ENCODE results near the gene KLK13. TPM values are rescaled to one million over a fixed set of nuclear protein-coding genes. Genes with fewer than 3 reads are reported as not detected.

Gene KLK13
- total RNA-seq, 1 experiment from 2014 or later = not detected

DNA sequence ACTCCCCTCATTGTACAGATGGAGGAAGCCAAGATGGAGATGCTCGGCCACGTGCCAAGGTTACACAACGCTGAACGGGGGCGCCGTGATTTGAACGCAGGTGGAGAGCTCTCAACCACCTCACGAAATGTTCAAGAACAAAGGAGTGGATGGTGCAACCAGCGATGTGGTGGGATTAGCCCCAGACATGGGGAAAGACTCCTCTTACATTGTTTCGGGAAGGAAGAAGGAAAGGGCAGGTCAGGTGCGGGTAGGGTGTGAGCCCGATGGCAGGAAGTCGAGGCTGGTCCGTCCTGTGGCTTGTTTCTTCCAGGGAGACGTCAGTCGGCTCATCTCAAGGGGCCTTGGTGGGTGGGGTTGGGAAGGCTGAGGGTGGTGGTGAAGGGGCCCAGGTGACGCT is 24.9 kb upstream of the KLK13 start:
- no peaks in the 10 kb centered on the region for H3K9me2 ChIP-seq (replicated peaks; ENCODE audit: insufficient read depth, low read length)
- no peaks in the 10 kb centered on the region for H3K27me3 ChIP-seq (ENCODE audit: low read length)
- no peak overlapping the region for H3K9ac ChIP-seq (ENCODE audit: low read length)
- H3K79me2 ChIP-seq (ENCODE audit: low read length) = no peaks in the 10 kb centered on the region
- no peak for DNase-seq
- H3K4me1 ChIP-seq (ENCODE audit: low read length) = no peaks in the 10 kb centered on the region
- no peaks in the 10 kb centered on the region for H3K36me3 ChIP-seq (ENCODE audit: insufficient read depth, low read length)
- H3K9me3 ChIP-seq (ENCODE audit: low read length) = no peaks in the 10 kb centered on the region
- H3K27ac ChIP-seq (ENCODE audit: low read length) = no peak overlapping the region
- no peak overlapping the region for H3K4me2 ChIP-seq (ENCODE audit: low read depth, low read length, poor library complexity, severe bottlenecking)
- no peak overlapping the region for H3K4me3 ChIP-seq (ENCODE audit: low read length)
- peaks cover 29% of the 10 kb centered on the region; the same call in 1 of the 2 replicates for H4K20me1 ChIP-seq (ENCODE audit: insufficient read depth, low read depth, low read length)
- no peak overlapping the region for H2AFZ ChIP-seq (ENCODE audit: low read length)

DNA sequence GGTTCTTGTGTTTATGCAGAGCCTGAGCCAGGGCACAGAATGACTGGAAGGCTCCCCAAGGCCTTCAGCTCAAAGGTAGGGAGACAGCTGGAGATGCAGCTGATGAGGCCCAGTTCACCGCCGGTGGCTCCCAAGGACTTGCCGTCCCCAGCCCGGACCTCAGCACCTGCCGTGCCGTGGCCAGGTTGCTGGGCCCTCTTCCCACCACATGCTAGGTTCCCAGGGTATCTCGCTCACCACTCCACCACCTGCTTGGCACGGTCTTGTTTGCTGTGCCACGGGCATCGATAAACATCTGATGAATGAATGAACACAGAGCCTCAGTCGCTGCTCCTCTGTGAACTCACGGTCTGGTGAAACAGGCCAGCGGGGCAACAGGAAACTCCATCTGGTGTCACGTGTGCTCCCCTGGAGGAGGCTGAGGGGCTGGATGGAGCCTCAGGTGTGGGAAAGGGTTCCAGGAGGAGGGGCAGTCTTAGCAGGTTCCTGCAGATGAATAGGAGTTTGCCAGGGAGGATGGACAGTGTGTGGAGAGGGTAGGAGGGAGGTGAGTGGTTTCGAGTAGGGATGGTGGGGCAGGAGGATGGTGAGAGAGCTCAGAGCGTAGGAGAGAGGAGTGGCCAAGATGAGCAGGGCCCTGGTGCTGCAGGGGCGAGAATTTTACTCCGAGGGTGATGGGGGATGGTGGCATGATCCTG is 21.4 kb upstream of the KLK13 start:
- H3K27ac ChIP-seq (ENCODE audit: low read length) = no peak overlapping the region
- no peak overlapping the region for H3K4me3 ChIP-seq (ENCODE audit: low read length)
- H3K4me1 ChIP-seq (ENCODE audit: low read length) = no peaks in the 10 kb centered on the region
- H4K20me1 ChIP-seq (ENCODE audit: insufficient read depth, low read depth, low read length) = 0 out of 2 replicates have a peak, but pooled peaks cover 4% of the 10 kb centered on the region
- H3K9me3 ChIP-seq (ENCODE audit: low read length) = no peaks in the 10 kb centered on the region
- no peak overlapping the region for H3K9ac ChIP-seq (ENCODE audit: low read length)
- DNase-seq = no peak
- H2AFZ ChIP-seq (ENCODE audit: low read length) = no peak overlapping the region
- H3K79me2 ChIP-seq (ENCODE audit: low read length) = no peaks in the 10 kb centered on the region
- no peaks in the 10 kb centered on the region for H3K9me2 ChIP-seq (replicated peaks; ENCODE audit: insufficient read depth, low read length)
- no peaks in the 10 kb centered on the region for H3K36me3 ChIP-seq (ENCODE audit: insufficient read depth, low read length)
- no peaks in the 10 kb centered on the region for H3K27me3 ChIP-seq (ENCODE audit: low read length)
- H3K4me2 ChIP-seq (ENCODE audit: low read depth, low read length, poor library complexity, severe bottlenecking) = no peak overlapping the region

DNA sequence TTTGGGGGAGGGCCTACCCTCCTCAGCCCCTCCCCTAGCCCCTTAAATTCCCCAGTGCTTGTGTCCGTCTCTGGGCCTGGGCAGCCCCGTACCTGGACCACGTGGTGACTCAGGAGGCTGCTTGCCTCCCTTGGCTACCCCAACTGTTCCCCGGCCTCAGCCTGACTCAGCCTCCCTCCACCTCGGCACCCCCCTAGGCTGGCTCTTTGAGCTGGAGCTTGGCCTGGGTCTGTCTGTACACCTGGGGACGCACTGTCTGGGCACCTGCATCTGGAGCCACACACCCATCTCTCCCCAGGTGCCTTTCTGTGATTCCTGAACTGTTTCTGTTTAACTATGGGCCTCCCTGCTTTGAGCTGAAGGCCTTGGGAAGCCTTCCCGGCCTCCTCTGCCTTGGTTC is 19.6 kb upstream of the KLK13 start:
- no peak overlapping the region for H3K27ac ChIP-seq (ENCODE audit: low read length)
- H3K4me3 ChIP-seq (ENCODE audit: low read length) = no peak overlapping the region
- H3K36me3 ChIP-seq (ENCODE audit: insufficient read depth, low read length) = no peaks in the 10 kb centered on the region
- no peak overlapping the region for H3K9ac ChIP-seq (ENCODE audit: low read length)
- 0 out of 2 replicates have a peak, but pooled peaks cover 2% of the 10 kb centered on the region for H4K20me1 ChIP-seq (ENCODE audit: insufficient read depth, low read depth, low read length)
- H3K9me2 ChIP-seq (replicated peaks; ENCODE audit: insufficient read depth, low read length) = no peaks in the 10 kb centered on the region
- no peaks in the 10 kb centered on the region for H3K4me1 ChIP-seq (ENCODE audit: low read length)
- H3K4me2 ChIP-seq (ENCODE audit: low read depth, low read length, poor library complexity, severe bottlenecking) = no peak overlapping the region
- no peak for DNase-seq
- no peaks in the 10 kb centered on the region for H3K79me2 ChIP-seq (ENCODE audit: low read length)
- no peaks in the 10 kb centered on the region for H3K27me3 ChIP-seq (ENCODE audit: low read length)
- no peaks in the 10 kb centered on the region for H3K9me3 ChIP-seq (ENCODE audit: low read length)
- no peak overlapping the region for H2AFZ ChIP-seq (ENCODE audit: low read length)

DNA sequence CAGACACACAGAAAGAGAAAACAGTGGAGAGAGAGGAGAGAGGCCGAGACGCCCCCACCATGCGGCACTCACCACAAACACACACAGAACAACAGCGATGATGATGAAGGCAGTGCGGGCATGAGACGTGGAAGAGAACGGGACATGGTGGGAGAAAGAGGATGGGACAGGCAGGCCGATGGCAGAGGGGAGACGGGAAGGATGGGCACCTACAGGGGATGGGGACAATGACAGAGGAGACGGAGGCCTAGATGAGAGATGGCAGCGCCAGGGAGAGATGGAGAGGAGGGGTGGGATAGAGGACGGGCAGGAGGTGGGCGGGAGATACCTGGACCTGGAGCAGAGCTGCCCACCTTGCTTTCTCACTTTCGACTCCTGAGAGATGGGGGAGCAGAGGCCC is 18.9 kb upstream of the KLK13 start:
- H3K4me2 ChIP-seq (ENCODE audit: low read depth, low read length, poor library complexity, severe bottlenecking) = no peak overlapping the region
- no peak overlapping the region for H2AFZ ChIP-seq (ENCODE audit: low read length)
- H3K79me2 ChIP-seq (ENCODE audit: low read length) = no peaks in the 10 kb centered on the region
- H3K9me2 ChIP-seq (replicated peaks; ENCODE audit: insufficient read depth, low read length) = no peaks in the 10 kb centered on the region
- H3K4me3 ChIP-seq (ENCODE audit: low read length) = no peak overlapping the region
- no peak overlapping the region for H3K9ac ChIP-seq (ENCODE audit: low read length)
- H3K4me1 ChIP-seq (ENCODE audit: low read length) = no peaks in the 10 kb centered on the region
- no peaks in the 10 kb centered on the region for H3K36me3 ChIP-seq (ENCODE audit: insufficient read depth, low read length)
- no peaks in the 10 kb centered on the region for H3K9me3 ChIP-seq (ENCODE audit: low read length)
- H3K27ac ChIP-seq (ENCODE audit: low read length) = no peak overlapping the region
- no peaks in the 10 kb centered on the region for H4K20me1 ChIP-seq (ENCODE audit: insufficient read depth, low read depth, low read length)
- no peak for DNase-seq
- H3K27me3 ChIP-seq (ENCODE audit: low read length) = no peaks in the 10 kb centered on the region

DNA sequence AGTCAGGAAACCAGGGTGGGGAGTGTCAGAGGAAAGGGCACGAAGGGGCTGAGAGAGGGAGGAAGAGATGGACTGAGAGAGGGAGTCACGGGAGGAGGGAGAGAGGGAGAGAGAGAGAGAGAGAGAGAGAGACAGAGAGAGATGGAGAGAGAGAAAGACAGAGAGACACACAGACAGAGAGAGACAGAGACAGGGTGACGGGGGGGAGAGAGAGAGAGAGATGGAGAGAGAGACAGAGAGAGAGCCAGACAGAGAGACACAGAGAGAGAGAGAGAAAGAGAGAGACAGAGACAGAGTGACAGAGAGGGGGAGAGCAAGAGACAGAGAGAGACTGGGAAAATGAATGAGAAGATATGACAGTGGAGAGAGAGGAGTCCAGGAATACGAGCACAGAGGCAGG is 18.3 kb upstream of the KLK13 start:
- Histone ChIP-seq H3K4me1 (ENCODE audit: low read length) (no peaks in the 10 kb centered on the region), H3K27ac (ENCODE audit: low read length) (no peak overlapping the region), H3K27me3 (ENCODE audit: low read length) (no peaks in the 10 kb centered on the region), H3K4me2 (ENCODE audit: low read depth, low read length, poor library complexity, severe bottlenecking) (no peak overlapping the region), H3K36me3 (ENCODE audit: insufficient read depth, low read length) (no peaks in the 10 kb centered on the region), H2AFZ (ENCODE audit: low read length) (no peak overlapping the region), H3K9me3 (ENCODE audit: low read length) (no peaks in the 10 kb centered on the region), H3K4me3 (ENCODE audit: low read length) (no peak overlapping the region), H3K9me2 (replicated peaks; ENCODE audit: insufficient read depth, low read length) (no peaks in the 10 kb centered on the region), H3K9ac (ENCODE audit: low read length) (no peak overlapping the region), H3K79me2 (ENCODE audit: low read length) (no peaks in the 10 kb centered on the region), H4K20me1 (ENCODE audit: insufficient read depth, low read depth, low read length) (no peaks in the 10 kb centered on the region)
- DNase-seq = no peak

DNA sequence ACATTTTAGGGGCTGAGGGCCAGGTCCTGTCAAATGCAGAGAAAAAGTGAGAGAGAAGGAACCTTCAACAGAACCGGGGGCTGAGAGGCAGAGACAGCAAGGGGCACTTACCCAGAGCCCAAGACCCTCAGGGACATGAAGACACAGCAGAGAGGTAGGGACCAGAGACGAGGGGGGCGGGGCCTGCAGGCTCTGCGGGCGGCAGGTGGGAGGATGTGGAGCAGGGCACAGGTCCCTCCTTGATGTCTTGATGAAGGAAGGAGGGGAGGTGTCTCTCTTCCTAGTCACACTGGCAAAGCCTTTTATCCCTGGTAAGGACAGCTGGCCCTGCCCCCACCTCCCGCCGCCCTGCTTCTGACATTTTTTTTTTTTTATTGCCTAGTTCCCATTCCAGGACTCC is 17.7 kb upstream of the KLK13 start, which contains the start of gene KLK14:
Gene KLK14 (minus strand): TSS at position 277 of the 400 bp plus-strand sequence. CDS start 273 bp downstream, at position 4.
- no peaks in the 10 kb centered on the region for H3K27me3 ChIP-seq (ENCODE audit: low read length)
- no peaks in the 10 kb centered on the region for H3K79me2 ChIP-seq (ENCODE audit: low read length)
- no peak within 1 kb of the TSS for H3K4me3 ChIP-seq (ENCODE audit: low read length)
- no peaks in the 10 kb centered on the region for H3K9me3 ChIP-seq (ENCODE audit: low read length)
- DNase-seq = no peak
- H3K9ac ChIP-seq (ENCODE audit: low read length) = no peak within 1 kb of the TSS
- H4K20me1 ChIP-seq (ENCODE audit: insufficient read depth, low read depth, low read length) = no peaks in the 10 kb centered on the region
- no peaks in the 10 kb centered on the region for H3K4me1 ChIP-seq (ENCODE audit: low read length)
- H3K4me2 ChIP-seq (ENCODE audit: low read depth, low read length, poor library complexity, severe bottlenecking) = no peak within 1 kb of the TSS
- no peak within 1 kb of the TSS for H2AFZ ChIP-seq (ENCODE audit: low read length)
- H3K9me2 ChIP-seq (replicated peaks; ENCODE audit: insufficient read depth, low read length) = no peaks in the 10 kb centered on the region
- no peaks in the 10 kb centered on the region for H3K36me3 ChIP-seq (ENCODE audit: insufficient read depth, low read length)
- H3K27ac ChIP-seq (ENCODE audit: low read length) = no peak within 1 kb of the TSS

DNA sequence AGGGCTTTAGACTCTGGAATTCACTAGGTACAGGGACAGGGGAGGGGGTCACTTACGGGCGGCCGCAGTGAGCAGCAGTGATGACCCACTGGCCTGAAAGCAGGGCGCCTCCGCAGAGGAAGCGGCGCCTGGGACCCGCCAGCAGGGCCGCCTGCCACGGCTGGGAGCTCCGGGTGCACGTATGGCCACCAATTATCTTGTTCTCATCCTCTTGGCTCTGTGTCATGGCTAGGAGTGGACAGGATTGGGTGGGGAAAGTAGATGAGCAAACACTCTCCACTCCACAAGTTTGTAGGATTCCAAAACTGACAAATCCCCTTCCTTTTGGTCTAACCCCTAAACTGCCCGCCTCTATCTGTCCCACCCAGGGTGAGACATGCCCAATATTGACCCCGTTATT is 16.6 kb upstream of the KLK13 start:
- H3K36me3 ChIP-seq (ENCODE audit: insufficient read depth, low read length) = no peaks in the 10 kb centered on the region
- H3K4me3 ChIP-seq (ENCODE audit: low read length) = no peak overlapping the region
- H2AFZ ChIP-seq (ENCODE audit: low read length) = no peak overlapping the region
- no peak overlapping the region for H3K4me2 ChIP-seq (ENCODE audit: low read depth, low read length, poor library complexity, severe bottlenecking)
- DNase-seq = no peak
- no peaks in the 10 kb centered on the region for H3K9me3 ChIP-seq (ENCODE audit: low read length)
- H3K27ac ChIP-seq (ENCODE audit: low read length) = no peak overlapping the region
- H4K20me1 ChIP-seq (ENCODE audit: insufficient read depth, low read depth, low read length) = no peaks in the 10 kb centered on the region
- no peaks in the 10 kb centered on the region for H3K79me2 ChIP-seq (ENCODE audit: low read length)
- H3K4me1 ChIP-seq (ENCODE audit: low read length) = no peaks in the 10 kb centered on the region
- no peaks in the 10 kb centered on the region for H3K9me2 ChIP-seq (replicated peaks; ENCODE audit: insufficient read depth, low read length)
- no peak overlapping the region for H3K9ac ChIP-seq (ENCODE audit: low read length)
- H3K27me3 ChIP-seq (ENCODE audit: low read length) = no peaks in the 10 kb centered on the region

DNA sequence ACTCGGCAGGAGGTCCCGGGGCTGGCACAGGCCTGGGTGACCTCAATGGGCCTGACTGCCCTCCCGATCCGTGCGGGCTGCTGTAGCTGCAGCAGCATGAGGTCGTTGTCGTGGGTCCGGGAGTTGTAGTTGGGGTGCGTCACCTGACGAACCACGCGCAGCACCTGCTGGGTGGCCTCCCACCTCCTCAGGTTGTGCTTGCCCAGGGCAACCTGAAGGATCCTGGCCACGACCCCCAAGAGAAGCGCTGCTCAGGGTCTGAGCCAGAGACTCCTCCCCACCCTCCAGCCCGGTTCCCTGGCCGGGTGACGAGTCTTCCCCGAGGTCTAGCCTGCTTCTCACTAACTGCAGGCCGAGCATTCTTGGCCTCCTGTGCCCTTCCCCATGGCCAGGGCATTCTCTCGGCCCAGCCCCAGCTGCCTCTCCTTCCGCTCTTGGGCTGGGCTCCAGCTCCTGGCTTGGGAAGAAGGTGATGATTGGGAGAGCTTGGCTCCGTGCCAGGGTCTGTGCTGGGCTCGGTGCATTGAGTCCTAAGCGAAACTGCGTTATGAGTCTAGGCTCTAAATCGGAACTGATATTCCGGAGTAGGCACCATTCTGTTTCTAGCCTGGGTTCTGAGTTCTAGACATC is 14.7 kb upstream of the KLK13 start:
- no peaks in the 10 kb centered on the region for H3K27me3 ChIP-seq (ENCODE audit: low read length)
- no peak overlapping the region for H2AFZ ChIP-seq (ENCODE audit: low read length)
- H3K79me2 ChIP-seq (ENCODE audit: low read length) = no peaks in the 10 kb centered on the region
- H3K4me3 ChIP-seq (ENCODE audit: low read length) = no peak overlapping the region
- H3K9ac ChIP-seq (ENCODE audit: low read length) = no peak overlapping the region
- no peaks in the 10 kb centered on the region for H3K36me3 ChIP-seq (ENCODE audit: insufficient read depth, low read length)
- H3K27ac ChIP-seq (ENCODE audit: low read length) = no peak overlapping the region
- H3K9me2 ChIP-seq (replicated peaks; ENCODE audit: insufficient read depth, low read length) = no peaks in the 10 kb centered on the region
- H3K9me3 ChIP-seq (ENCODE audit: low read length) = no peaks in the 10 kb centered on the region
- no peak for DNase-seq
- H3K4me2 ChIP-seq (ENCODE audit: low read depth, low read length, poor library complexity, severe bottlenecking) = no peak overlapping the region
- no peaks in the 10 kb centered on the region for H3K4me1 ChIP-seq (ENCODE audit: low read length)
- H4K20me1 ChIP-seq (ENCODE audit: insufficient read depth, low read depth, low read length) = no peaks in the 10 kb centered on the region
